ENCODE results near the gene CP. TPM values are rescaled to one million over a fixed set of nuclear protein-coding genes. Genes with fewer than 3 reads are reported as not detected.

Gene CP
- total and polyA plus RNA-seq, 2 of the 13 experiments (the other 11 are each of a cell fraction or from before 2014, with no cell fraction given), result 42.6 to 789 TPM

DNA sequence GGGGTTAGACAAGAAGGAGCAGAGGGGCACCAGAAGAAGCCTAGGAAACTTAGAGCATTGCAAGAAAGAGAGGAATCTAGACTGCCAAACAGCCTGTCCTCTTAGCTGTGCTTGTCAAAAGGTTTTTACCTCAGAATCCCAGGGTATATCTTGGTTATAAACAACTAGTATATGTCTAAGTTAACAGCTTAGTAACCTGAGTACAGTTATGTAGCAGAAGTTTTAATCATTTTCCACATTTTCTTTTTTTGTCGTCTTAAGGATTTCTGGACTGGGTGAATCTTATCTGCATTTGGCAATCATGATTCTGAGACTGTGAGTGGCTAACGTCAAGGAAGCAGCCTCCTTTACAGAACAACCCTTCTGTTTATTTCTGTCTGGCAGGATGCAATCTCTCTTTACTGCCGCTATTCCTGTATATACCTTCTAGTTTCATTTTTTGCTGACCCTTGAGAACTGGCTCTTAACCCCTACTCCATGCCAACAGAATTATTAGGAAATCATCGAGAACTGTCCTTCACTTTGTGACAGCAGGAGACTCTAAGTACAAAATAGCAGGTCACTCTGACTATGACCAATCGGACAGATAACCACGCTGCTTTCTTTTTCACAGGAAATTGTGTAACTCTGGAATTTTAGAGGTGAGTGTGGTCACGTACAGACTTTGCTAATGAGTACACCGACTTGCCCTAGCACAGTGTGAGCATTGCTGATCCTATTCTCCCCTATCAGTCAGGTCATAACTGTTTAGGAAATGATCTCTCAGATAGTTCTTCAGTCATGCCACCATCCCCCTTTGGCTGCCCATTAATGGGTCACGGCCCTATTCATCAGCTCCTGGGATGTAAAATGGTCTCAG is 3.3 kb upstream of the CP start (continued):
- TF ChIP-seq, protein P1, sequence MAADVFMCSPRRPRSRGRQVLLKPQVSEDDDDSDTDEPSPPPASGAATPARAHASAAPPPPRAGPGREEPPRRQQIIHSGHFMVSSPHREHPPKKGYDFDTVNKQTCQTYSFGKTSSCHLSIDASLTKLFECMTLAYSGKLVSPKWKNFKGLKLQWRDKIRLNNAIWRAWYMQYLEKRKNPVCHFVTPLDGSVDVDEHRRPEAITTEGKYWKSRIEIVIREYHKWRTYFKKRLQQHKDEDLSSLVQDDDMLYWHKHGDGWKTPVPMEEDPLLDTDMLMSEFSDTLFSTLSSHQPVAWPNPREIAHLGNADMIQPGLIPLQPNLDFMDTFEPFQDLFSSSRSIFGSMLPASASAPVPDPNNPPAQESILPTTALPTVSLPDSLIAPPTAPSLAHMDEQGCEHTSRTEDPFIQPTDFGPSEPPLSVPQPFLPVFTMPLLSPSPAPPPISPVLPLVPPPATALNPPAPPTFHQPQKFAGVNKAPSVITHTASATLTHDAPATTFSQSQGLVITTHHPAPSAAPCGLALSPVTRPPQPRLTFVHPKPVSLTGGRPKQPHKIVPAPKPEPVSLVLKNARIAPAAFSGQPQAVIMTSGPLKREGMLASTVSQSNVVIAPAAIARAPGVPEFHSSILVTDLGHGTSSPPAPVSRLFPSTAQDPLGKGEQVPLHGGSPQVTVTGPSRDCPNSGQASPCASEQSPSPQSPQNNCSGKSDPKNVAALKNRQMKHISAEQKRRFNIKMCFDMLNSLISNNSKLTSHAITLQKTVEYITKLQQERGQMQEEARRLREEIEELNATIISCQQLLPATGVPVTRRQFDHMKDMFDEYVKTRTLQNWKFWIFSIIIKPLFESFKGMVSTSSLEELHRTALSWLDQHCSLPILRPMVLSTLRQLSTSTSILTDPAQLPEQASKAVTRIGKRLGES (CRISPR knock-in tag; IDR thresholded peaks at IDR 0.05; ENCODE audit: borderline replicate concordance), result no peak
- TF ChIP-seq ZNF232 (CRISPR knock-in tag; IDR thresholded peaks at IDR 0.05; ENCODE audit: borderline replicate concordance) (peak; percentile 62; the same call in 1 of the 2 replicates), TBX2 (CRISPR knock-in tag; IDR thresholded peaks at IDR 0.05; ENCODE audit: borderline replicate concordance) (peak; percentile 95), MLLT10 (CRISPR knock-in tag; IDR thresholded peaks at IDR 0.05) (no peak), DNMT1 (CRISPR knock-in tag; IDR thresholded peaks at IDR 0.05) (no peak), KDM1A (CRISPR knock-in tag; IDR thresholded peaks at IDR 0.05) (no peak), RBAK (CRISPR knock-in tag; IDR thresholded peaks at IDR 0.05) (no peak), CCDC6 (CRISPR knock-in tag; IDR thresholded peaks at IDR 0.05) (no peak), MED13 (CRISPR knock-in tag; IDR thresholded peaks at IDR 0.05) (peak; percentile 90; the same call in 1 of the 2 replicates), ZNF430 (CRISPR knock-in tag; IDR thresholded peaks at IDR 0.05) (peak; percentile 48; the same call in 1 of the 2 replicates), AGO2 (optimal IDR thresholded peaks at IDR 0.05; ENCODE audit: low read depth, low read length) (peak; percentile 60), RBM39 (IDR thresholded peaks at IDR 0.05; ENCODE audit: low read depth, low read length, poor library complexity, severe bottlenecking) (no peak), ZNF235 (CRISPR knock-in tag; IDR thresholded peaks at IDR 0.05; ENCODE audit: borderline replicate concordance) (no peak), CREB1 (IDR thresholded peaks at IDR 0.05) (peak; percentile 75), CREB1 (CRISPR knock-in tag; IDR thresholded peaks at IDR 0.05) (peak; percentile 86), ZKSCAN5 (CRISPR knock-in tag; IDR thresholded peaks at IDR 0.05) (no peak), RCOR2 (CRISPR knock-in tag; IDR thresholded peaks at IDR 0.05) (peak; percentile 89), PTBP1 (IDR thresholded peaks at IDR 0.05; ENCODE audit: low read depth, low read length, poor library complexity, severe bottlenecking) (no peak), ZNF180 (CRISPR knock-in tag; IDR thresholded peaks at IDR 0.05; ENCODE audit: borderline replicate concordance, low read depth) (no peak), MAFK (conservative IDR thresholded peaks at IDR 0.05 in 1 of 2, IDR thresholded peaks at IDR 0.05 in 1 of 2; ENCODE audit: low read length in 2 of 2) (peak; percentile 83 to 91), MTF1 (CRISPR knock-in tag; IDR thresholded peaks at IDR 0.05) (no peak), ZNF563 (CRISPR knock-in tag; IDR thresholded peaks at IDR 0.05) (no peak), NR2F6 (IDR thresholded peaks at IDR 0.05) (peak; percentile 89), NR2F6 (CRISPR knock-in tag; IDR thresholded peaks at IDR 0.05) (peak; percentile 91), ZNF83 (CRISPR knock-in tag; IDR thresholded peaks at IDR 0.05; ENCODE audit: borderline replicate concordance) (no peak)
- TF ChIP-seq, protein P2, sequence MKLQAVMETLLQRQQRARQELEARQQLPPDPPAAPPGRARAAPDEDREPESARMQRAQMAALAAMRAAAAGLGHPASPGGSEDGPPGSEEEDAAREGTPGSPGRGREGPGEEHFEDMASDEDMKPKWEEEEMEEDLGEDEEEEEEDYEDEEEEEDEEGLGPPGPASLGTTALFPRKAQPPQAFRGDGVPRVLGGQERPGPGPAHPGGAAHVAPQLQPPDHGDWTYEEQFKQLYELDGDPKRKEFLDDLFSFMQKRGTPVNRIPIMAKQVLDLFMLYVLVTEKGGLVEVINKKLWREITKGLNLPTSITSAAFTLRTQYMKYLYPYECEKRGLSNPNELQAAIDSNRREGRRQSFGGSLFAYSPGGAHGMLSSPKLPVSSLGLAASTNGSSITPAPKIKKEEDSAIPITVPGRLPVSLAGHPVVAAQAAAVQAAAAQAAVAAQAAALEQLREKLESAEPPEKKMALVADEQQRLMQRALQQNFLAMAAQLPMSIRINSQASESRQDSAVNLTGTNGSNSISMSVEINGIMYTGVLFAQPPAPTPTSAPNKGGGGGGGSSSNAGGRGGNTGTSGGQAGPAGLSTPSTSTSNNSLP (IDR thresholded peaks at IDR 0.05; ENCODE audit: low read depth, low read length), result peak; percentile 64; the same call in 1 of the 2 replicates
- TF ChIP-seq, protein P3, sequence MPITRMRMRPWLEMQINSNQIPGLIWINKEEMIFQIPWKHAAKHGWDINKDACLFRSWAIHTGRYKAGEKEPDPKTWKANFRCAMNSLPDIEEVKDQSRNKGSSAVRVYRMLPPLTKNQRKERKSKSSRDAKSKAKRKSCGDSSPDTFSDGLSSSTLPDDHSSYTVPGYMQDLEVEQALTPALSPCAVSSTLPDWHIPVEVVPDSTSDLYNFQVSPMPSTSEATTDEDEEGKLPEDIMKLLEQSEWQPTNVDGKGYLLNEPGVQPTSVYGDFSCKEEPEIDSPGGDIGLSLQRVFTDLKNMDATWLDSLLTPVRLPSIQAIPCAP (CRISPR knock-in tag; IDR thresholded peaks at IDR 0.05; ENCODE audit: low read depth), result peak; percentile 95; the same call in 1 of the 2 replicates

Measured in HepG2 (cell line).